ENCODE data around the gene UCHL3. TPM values are rescaled to one million over a fixed set of nuclear protein-coding genes. Genes with fewer than 3 reads are reported as not detected.

UCHL3 gene
- total and polyA plus RNA-seq, 2 of the 8 experiments (the other 6 are each of a cell fraction or from before 2014, with no cell fraction given), result 33.0 to 61.1 TPM

DNA sequence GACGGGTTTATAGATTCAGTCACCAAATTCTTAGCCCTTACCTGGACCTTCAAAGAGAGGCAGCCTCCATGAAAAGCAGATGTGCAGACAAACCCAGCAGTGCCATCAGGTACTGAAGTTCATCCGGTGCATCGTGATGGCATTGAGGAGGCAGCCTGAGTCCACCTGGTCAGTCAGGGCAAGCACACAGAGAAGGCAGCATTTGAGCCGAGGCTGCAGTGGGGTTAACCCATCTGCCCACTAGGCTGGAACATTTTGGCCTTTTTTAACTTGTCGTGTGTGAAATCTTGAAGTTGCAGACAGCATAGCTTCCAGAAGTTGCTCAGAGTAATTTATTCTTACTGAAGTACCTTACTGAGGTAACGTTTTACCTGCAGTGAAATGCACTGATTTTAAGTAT is 91.4 kb downstream of the UCHL3 start:
- Histone ChIP-seq H3K56ac (replicated peaks; ENCODE audit: insufficient read length, low read depth, low read length) (no peak overlapping the region), H3K4me2 (ENCODE audit: insufficient read depth in 1 of 2, low read depth in 2 of 2, low read length in 2 of 2) (no peak overlapping the region), H2BK5ac (ENCODE audit: low read depth, low read length) (no peak overlapping the region), H2BK120ac (replicated peaks; ENCODE audit: low read depth, low read length) (no peak overlapping the region), H3K9me3 (ENCODE audit: insufficient read depth in 2 of 2, low read depth in 1 of 2, low read length in 1 of 2) (no peaks in the 10 kb centered on the region), H3K23me2 (ENCODE audit: low read depth, low read length) (peaks cover 10% of the 10 kb centered on the region; the same call in 1 of the 2 replicates), H4K20me1 (replicated peaks in 1 of 2; ENCODE audit: control insufficient read depth in 1 of 2, insufficient read depth in 2 of 2, low read length in 2 of 2) (peaks cover 0 to 2% of the 10 kb centered on the region in 2 experiments), H3K27me3 (replicated peaks in 1 of 4; ENCODE audit: control insufficient read depth in 3 of 4, extremely low read depth in 1 of 4, insufficient read depth in 3 of 4, low read length in 3 of 4) (peaks cover 4 to 24% (median 13%) of the 10 kb centered on the region in 4 experiments), H4K8ac (ENCODE audit: extremely low read depth, insufficient read depth, low read length) (0 out of 2 replicates have a peak overlapping the region, but pooled peaks have one; percentile 19), H3K79me1 (ENCODE audit: low read depth, low read length) (no peaks in the 10 kb centered on the region), H2AK5ac (ENCODE audit: low read depth, low read length) (no peak overlapping the region), H3K36me3 (ENCODE audit: control insufficient read depth in 2 of 4, insufficient read depth in 4 of 4, low read length in 3 of 4) (no peaks in the 10 kb centered on the region), H3K23ac (ENCODE audit: insufficient read length) (no peak overlapping the region), H3K79me2 (ENCODE audit: control insufficient read depth in 1 of 2, insufficient read depth in 2 of 2, low read length in 2 of 2) (no peaks in the 10 kb centered on the region), H3K4me3 (ENCODE audit: extremely low read depth in 1 of 4, insufficient read depth in 2 of 4, low read depth in 3 of 4, low read length in 4 of 4) (no peak overlapping the region), H3K4ac (replicated peaks; ENCODE audit: insufficient read length, low read depth, low read length) (no peak overlapping the region), H2BK20ac (ENCODE audit: low read length) (no peak overlapping the region), H2BK12ac (ENCODE audit: low read depth, low read length) (no peak overlapping the region; the same call in 1 of the 2 replicates), H3K18ac (ENCODE audit: extremely low read depth, low read length) (no peak overlapping the region), H3K4me1 (replicated peaks in 1 of 4; ENCODE audit: control insufficient read depth in 3 of 4, insufficient read depth in 4 of 4, low read length in 3 of 4) (peaks cover 3 to 13% (median 7%) of the 10 kb centered on the region in 4 experiments), H2BK15ac (ENCODE audit: low read length) (no peak overlapping the region), H4K91ac (replicated peaks; ENCODE audit: insufficient read length, low read length) (no peak overlapping the region), H3K14ac (ENCODE audit: insufficient read length) (no peak overlapping the region), H3K9ac (replicated peaks in 1 of 4; ENCODE audit: extremely low read depth in 1 of 4, low read depth in 3 of 4, low read length in 3 of 4) (no peak overlapping the region), H2AFZ (ENCODE audit: low read length) (no peak overlapping the region), H3K27ac (ENCODE audit: low read depth, low read length) (no peak overlapping the region), H4K5ac (ENCODE audit: insufficient read length, low read depth, low read length) (no peak overlapping the region)
- FAIRE-seq, result no peak
- ChIA-PET POLR2A (ENCODE audit: partially characterized antibody) (no interaction called here), CTCF (ENCODE audit: partially characterized antibody) (interaction anchor here (1.4 kb wide), 1 partner anchor 55 kb away, joined by 6 read pairs; no protein-coding TSS in a partner anchor)
- WGBS, 2 experiments (ENCODE audit: extremely low coverage in 1 of 2, insufficient coverage in 1 of 2, insufficient read length in 1 of 2, insufficient replicate concordance in 2 of 2, low coverage in 1 of 2, low lambda C conversion rate in 2 of 2, missing lambda C conversion rate in 1 of 2), result 86% methylated on average over 6 of the region's 6 CpGs; no CpG with 5 or more reads in 1 of the 2 experiments
- no peak for TF ChIP-seq E2F6 (IDR thresholded peaks at IDR 0.05)
- no peak for DNase-seq (ENCODE audit: low read depth in 1 of 2, low spot score in 2 of 2)

Data from H1 (cell line).